Stimulated activated effector memory CD8-positive, alpha-beta T cell treated with anti-CD3 and anti-CD28 coated beads, Interleukin-12 subunit alpha, Interleukin-12 subunit beta, amount 100 ng/mL, for 72 hours (primary cell): ENCODE measurements around the gene RNF103.
"Not testable (repeated sequence)": the region's sequence is repeated elsewhere in the genome, so short reads cannot be mapped to it uniquely, and the experiment has no call there.

Source experiments
- ATAC-seq: fragments of 150-1000 bp; cut with Tn5 transposase; 2 replicates; pipeline ENCODE4 v1.10.0; 2021
- DNase-seq, 2 donors: peaks; one replicate each; pipeline ENCODE4 v3.0.0; 2021 to 2022; ENCODE audit warnings: low spot score in 2 of 2
- H3K27ac Mint-ChIP-seq: one replicate; pipeline ENCODE4 v1.8.0; 2022; ENCODE audit warnings: mild to moderate bottlenecking, mixed read lengths
- H3K36me3 Mint-ChIP-seq: one replicate; pipeline ENCODE4 v1.8.0; 2022; ENCODE audit warnings: mild to moderate bottlenecking, mixed read lengths
- H3K4me1 Mint-ChIP-seq: one replicate; pipeline ENCODE4 v1.8.0; 2022; ENCODE audit warnings: mixed read lengths
- H3K4me3 Mint-ChIP-seq: one replicate; pipeline ENCODE4 v1.8.0; 2022; ENCODE audit warnings: mild to moderate bottlenecking, mixed read lengths
- H3K9me3 Mint-ChIP-seq: one replicate; pipeline ENCODE4 v1.8.0; 2022; ENCODE audit warnings: mixed read lengths

RNF103 gene

DNA sequence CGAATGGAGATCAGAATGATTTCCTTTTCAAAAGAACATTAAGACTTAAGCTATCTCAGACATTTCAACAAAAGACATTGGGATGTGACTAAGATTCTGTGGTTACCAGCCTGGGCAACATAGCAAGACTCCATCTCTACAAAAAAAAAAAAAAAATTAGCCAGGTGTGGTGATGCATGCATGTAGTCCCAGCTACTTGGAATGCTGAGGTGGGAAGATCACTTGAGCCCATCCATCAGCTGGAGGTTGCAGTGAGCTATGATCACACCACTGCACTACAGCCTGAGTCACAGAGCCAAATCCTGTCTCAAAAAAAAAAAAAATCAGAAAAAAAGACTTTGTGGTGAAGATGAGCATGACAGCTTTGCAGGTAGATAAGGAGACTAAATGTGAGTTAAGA lies 12.8 kb downstream of the RNF103 start:
- Mint-ChIP-seq H3K36me3 (peaks cover 60% of the 10 kb centered on the region), H3K27ac (peak overlapping the region; percentile 8), H3K4me1 (peaks cover 28% of the 10 kb centered on the region), H3K9me3 (no peaks in the 10 kb centered on the region), H3K4me3 (no peak overlapping the region)
- ATAC-seq (no peak), DNase-seq (no peak)

DNA sequence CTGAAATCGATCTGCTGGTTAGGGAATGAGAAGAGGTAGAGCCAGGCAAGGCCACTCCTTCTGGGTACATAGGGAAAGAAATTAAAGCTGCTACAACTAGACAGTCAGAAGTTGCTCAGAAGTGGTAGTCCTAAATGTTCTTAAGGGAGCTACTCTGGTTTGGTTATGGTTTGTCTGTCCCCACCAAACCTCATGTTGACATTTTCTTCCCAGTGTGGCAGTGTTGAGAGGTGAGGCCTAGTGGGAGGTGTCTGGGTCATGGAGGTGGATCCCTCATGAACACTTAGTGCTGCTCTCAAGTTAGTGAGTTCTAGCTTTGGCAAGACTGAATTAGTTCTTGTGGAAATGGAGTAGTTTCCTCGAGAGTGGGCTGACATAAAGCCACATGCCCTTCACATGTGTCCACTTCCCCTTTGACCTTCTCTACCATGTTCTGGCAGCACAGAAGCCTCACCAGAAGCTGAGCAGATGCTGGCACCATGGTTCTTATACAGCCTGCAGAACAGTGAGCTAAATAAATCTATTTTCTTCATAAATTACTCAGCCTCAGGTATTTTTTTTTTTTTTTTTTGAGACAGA lies 14.7 kb downstream of the RNF103 start:
- Mint-ChIP-seq H3K4me1 (peaks cover 28% of the 10 kb centered on the region), H3K9me3 (no peaks in the 10 kb centered on the region), H3K4me3 (no peak overlapping the region), H3K36me3 (peaks cover 65% of the 10 kb centered on the region), H3K27ac (peak overlapping the region; percentile 48)
- DNase-seq (no peak), ATAC-seq (no peak)

DNA sequence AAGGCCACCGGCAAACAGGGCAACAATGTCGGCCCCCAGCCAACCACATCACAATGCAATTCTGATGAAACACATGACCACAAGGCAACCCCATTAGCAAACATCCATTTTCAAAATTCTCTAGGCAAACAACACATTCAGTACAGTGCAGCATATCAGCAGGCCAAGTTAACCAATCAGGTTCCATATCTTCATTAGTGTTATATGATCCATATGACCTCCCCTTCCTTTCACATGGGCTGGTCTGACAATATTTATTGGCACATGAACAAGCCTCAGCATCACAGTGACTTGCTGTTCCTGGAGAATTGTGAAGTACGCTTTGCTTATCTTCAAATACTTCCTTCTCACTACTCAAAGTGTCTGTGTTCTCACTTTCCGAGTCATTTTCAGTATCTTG lies 19.8 kb downstream of the RNF103 start:
- peaks cover 6% of the 10 kb centered on the region for H3K4me1 Mint-ChIP-seq
- DNase-seq = no peak
- H3K9me3 Mint-ChIP-seq = no peaks in the 10 kb centered on the region
- ATAC-seq = no peak
- peaks cover 33% of the 10 kb centered on the region for H3K36me3 Mint-ChIP-seq
- H3K27ac Mint-ChIP-seq = no peak overlapping the region
- no peak overlapping the region for H3K4me3 Mint-ChIP-seq

DNA sequence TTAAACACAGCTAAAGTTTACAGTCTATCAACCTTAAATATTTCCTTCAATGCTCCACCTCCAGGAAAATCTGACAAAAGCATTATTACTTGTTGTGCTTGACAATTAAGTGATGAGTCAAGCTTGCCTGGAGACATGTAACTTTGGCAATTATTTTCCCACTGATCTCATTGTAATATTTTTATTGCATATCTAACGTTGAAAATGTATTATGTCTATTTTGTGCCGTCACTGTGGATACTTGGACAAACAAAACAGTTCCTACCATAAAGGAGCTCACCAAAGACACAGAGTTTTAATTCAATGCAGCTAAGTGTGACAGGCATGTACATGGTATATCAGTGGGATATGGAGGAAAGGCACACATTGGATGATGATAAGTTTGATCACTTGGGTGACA lies 24.7 kb downstream of the RNF103 start:
- ATAC-seq (no peak), DNase-seq (no peak)
- no peak overlapping the region for H3K27ac Mint-ChIP-seq
- H3K4me1 Mint-ChIP-seq = no peaks in the 10 kb centered on the region
- no peaks in the 10 kb centered on the region for H3K9me3 Mint-ChIP-seq
- H3K36me3 Mint-ChIP-seq = no peaks in the 10 kb centered on the region
- H3K4me3 Mint-ChIP-seq = no peak overlapping the region

DNA sequence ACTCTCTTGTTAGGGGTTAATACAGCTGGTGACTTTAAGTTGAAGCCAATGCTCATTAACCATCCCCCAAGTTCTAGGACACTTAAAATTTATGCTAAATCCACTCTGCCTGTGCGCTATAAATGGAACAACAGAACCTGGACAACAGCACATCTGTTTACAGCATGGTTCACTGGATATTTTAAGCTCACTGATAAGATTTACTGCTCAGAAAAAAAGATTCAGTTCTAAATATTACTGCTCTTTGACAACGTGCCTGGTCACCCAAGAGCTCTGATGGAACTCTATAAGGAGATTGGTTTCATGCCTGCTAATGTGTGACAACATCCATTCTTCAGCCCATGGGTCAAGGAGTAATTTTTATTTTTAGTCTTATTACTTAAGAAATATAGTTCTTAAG lies 27.5 kb downstream of the RNF103 start:
- Mint-ChIP-seq H3K27ac (no peak overlapping the region), H3K36me3 (no peaks in the 10 kb centered on the region), H3K4me1 (no peaks in the 10 kb centered on the region), H3K4me3 (no peak overlapping the region), H3K9me3 (no peaks in the 10 kb centered on the region)
- no peak for ATAC-seq
- DNase-seq = no peak

DNA sequence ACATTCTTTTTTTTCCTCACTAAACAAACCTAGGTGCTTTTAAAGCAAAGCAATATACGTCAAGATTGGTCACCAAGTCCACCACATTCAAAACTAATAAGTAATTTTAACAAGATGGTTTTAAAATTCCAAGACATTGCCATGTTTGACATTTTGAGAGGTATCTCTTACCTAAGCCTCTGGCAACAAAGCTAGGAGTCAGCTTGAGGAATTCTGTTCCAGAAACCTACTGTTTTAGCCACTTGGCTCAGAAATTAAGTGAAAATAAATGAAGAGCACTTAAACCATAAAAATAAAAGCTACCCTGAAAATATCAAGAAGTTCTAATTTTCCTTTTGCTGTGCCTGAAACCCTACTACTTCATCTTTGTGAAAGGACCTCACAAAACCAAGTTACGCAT lies 30.4 kb downstream of the RNF103 start:
- Mint-ChIP-seq H3K36me3 (no peaks in the 10 kb centered on the region), H3K4me1 (no peaks in the 10 kb centered on the region), H3K4me3 (no peak overlapping the region), H3K27ac (no peak overlapping the region), H3K9me3 (no peaks in the 10 kb centered on the region)
- DNase-seq = no peak
- ATAC-seq = no peak

DNA sequence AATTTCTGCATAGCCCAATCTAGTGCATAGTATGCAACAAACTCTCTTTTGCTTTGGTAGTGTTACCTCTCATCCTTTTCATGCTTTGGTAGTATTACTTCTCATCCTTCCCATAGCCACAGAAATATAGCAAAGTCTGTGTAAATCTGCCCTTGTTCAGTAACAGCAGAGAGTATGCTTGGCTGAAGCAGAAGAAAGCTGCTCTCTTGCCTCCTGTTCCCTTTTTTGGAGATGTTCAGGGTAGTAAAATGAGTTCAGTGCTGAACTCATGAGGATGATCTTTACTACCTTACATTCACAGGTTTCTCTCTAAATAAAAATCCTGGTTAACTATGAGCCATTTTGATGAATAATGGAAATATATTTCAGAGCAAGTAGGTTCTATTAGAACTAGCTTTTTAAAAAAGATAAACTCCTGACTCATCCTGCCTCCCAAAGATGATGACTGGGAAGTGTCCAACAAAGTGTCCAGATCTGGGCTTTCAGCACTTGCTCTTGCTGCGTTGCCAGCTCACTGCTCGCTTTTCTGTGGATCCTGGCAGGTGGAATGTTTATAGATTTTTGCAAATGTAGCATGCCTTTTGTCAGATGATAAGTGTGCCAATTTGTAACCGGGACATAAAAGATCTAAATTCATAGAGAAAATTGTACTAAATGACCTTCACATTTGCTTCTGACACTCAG lies 31.0 kb downstream of the RNF103 start:
- ATAC-seq = no peak
- no peaks in the 10 kb centered on the region for H3K36me3 Mint-ChIP-seq
- no peaks in the 10 kb centered on the region for H3K4me1 Mint-ChIP-seq
- DNase-seq = no peak
- H3K27ac Mint-ChIP-seq = no peak overlapping the region
- H3K4me3 Mint-ChIP-seq = no peak overlapping the region
- H3K9me3 Mint-ChIP-seq = no peaks in the 10 kb centered on the region

DNA sequence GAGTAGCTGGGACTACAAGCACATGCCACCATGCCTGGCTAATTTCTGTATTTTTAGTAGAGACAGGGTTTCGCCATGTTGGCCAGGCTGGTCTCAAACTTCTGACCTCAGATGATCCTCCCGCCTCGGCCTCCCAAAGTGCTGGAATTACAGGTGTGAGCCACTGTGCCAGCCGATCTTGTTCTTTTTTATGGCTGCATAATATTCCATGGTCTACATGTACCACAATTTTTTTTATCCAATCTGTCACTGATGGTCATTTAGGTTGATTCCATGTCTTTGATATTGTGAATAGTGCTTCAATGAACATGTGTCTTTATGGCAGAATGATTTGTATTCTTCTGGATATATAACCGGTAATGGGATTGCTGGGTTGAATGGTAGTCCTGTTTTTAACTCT lies 34.0 kb downstream of the RNF103 start:
- not testable (repeated sequence) for H3K9me3 Mint-ChIP-seq, H3K4me1 Mint-ChIP-seq, ATAC-seq, H3K27ac Mint-ChIP-seq, H3K4me3 Mint-ChIP-seq, H3K36me3 Mint-ChIP-seq, DNase-seq

DNA sequence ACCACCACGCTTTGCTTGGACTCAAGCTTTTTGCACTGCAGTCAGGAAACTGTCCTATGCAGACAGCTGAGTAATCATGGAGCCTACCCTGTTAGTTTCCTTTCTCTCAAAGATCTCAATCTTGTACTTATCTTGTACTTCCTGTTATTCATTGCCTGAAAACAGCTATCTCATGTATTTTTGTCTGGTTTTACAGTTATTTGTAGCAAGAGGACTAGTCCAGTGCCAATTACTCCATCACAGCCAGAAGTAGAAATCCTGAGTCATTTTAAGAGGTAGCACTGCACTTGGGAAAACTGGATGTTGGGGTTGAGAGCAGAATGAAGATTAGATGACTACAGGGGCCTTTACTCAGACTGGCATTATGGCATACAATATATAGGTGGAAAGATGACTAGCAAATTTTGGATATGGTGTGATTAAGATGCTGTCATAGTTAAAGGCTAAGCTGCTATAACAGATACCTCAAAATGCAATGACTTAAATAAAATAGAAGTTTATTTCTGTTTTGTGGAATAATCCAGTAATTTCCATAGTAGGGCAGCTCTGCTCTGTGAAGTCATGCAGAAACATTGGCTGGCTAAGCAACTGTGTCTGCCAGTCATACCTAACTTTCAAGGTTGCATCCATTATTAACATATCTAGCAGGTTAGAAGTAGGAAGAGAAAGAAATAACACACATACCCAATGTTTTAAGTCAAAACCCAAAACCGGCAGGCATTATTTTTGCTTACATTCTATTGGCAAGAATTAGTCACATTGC lies 39.3 kb downstream of the RNF103 start:
- Mint-ChIP-seq H3K27ac (peak overlapping the region; percentile 90), H3K4me3 (no peak overlapping the region), H3K4me1 (peaks cover 11% of the 10 kb centered on the region), H3K36me3 (no peaks in the 10 kb centered on the region), H3K9me3 (no peaks in the 10 kb centered on the region)
- ATAC-seq = peak; percentile 92
- DNase-seq = no peak

DNA sequence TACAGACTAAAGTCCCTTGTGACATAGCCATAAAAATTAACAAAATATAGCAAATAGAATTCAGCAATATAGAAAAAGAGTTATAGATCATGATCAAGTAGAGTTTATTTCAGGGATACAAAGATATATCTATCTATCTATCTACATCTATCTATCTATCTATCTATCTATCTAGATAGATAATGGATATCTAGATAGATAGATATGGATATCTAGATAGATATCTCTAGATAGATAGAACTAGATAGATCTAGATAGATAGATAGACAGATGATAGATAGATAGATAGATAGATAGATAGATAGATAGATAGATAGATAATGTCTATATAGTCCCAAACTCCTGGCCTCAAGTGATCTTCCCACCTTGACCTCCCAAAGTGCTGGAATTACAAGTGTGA lies 43.1 kb downstream of the RNF103 start:
- ATAC-seq = no peak
- Mint-ChIP-seq H3K36me3 (no peaks in the 10 kb centered on the region), H3K4me3 (no peak overlapping the region), H3K4me1 (peaks cover 11% of the 10 kb centered on the region), H3K27ac (no peak overlapping the region), H3K9me3 (no peaks in the 10 kb centered on the region)
- no peak for DNase-seq

DNA sequence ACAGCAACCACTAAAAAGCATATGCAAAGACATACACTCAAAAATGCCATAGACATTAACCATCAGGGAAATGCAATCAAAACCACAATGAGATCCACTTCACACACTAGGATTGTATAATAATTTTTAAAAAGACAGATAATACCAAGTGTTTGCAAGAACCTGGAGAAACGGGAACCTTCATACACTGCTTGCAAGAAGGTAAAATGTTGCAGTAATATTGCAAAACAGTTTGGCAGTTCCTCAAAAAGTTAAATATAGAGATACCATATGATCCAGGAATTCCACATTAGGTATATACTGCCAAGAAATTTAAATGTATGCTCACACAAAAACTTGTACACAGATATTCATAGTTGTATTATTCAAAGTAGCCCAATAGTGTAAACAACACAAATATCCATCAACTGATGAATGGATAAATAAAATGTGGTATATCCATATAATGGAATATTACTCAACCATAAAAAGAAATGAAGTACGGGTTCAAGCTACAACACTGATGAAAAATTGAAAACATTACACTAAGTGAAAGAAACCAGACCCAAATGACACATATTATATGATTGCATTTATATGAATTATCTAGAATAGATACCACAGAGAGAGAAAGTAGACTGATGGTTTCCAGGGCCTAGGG lies 45.7 kb downstream of the RNF103 start:
- Mint-ChIP-seq H3K27ac (no peak overlapping the region), H3K4me1 (no peaks in the 10 kb centered on the region), H3K36me3 (no peaks in the 10 kb centered on the region), H3K4me3 (no peak overlapping the region), H3K9me3 (no peaks in the 10 kb centered on the region)
- no peak for ATAC-seq
- DNase-seq = no peak

DNA sequence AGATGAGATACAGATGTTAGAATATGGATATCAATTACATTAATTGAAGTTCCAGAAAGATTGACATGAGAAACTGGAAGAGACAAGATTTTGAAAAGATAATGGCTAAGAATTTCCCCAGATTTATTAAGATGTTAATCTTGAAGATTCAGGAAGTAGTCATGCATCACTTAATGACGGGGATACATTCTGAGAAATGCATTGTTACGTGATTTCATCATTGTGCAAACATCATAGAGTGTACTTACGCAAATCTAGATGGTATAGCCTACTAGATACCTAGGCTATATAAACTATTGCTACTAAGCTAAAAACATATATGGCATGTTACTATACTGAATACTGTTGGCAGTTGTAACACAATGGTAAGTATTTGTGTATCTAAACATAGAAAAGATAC lies 53.6 kb downstream of the RNF103 start:
- H3K4me3 Mint-ChIP-seq = no peak overlapping the region
- no peaks in the 10 kb centered on the region for H3K4me1 Mint-ChIP-seq
- no peaks in the 10 kb centered on the region for H3K9me3 Mint-ChIP-seq
- ATAC-seq (no peak), DNase-seq (no peak)
- no peaks in the 10 kb centered on the region for H3K36me3 Mint-ChIP-seq
- no peak overlapping the region for H3K27ac Mint-ChIP-seq

DNA sequence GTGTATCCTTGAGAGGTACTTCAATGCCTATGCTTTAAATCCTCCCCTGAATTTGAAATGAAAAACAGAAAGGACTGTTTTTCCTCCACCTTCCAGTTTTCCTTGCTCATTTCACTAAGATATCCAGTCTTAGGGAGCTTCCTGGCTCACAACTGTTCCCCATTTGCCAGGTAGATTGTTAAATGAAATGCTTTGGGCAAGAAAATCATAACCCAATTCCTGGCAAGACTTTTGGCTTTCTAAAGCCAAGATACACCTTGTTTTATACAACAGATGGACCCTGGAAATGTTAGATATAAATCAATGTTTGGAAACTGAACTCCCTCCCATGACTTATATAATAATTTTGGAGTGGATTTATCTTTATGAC lies 56.9 kb downstream of the RNF103 start:
- no peak overlapping the region for H3K27ac Mint-ChIP-seq
- peaks cover 15% of the 10 kb centered on the region for H3K36me3 Mint-ChIP-seq
- no peak overlapping the region for H3K4me3 Mint-ChIP-seq
- ATAC-seq (no peak), DNase-seq (no peak)
- peaks cover 12% of the 10 kb centered on the region for H3K4me1 Mint-ChIP-seq
- no peaks in the 10 kb centered on the region for H3K9me3 Mint-ChIP-seq

DNA sequence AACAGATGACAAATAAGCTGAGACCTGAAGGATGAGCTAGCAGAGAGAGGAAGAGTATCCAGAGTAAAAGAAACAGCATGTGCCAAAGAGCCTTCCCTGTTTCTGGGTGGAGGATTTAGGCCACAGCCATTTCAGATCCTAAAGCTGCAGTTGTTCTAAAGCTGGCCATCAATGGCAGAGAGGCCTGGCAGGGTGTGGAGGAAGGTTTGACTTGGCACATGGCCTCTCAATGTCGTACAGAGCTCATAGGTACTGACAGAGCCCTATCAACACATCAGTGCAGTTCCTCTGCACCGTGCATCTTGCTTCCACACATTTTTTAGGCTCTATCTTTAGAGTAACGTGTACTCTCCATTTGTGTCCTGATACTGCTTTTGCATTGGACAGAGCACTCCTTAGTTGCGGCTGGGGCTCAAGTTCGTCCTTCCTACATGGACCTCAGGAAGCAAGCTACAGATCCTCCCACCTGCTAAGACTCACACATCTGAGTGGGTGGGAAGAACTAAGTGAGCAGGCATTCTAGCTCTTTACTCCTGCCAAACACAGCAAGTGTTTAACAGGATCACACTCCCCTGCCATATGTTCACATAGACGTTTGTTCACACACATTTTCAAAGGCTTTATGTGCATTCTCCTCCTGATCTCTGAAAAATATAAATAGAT lies 57.4 kb downstream of the RNF103 start:
- Mint-ChIP-seq H3K4me1 (peaks cover 17% of the 10 kb centered on the region), H3K27ac (no peak overlapping the region), H3K36me3 (peaks cover 15% of the 10 kb centered on the region), H3K9me3 (no peaks in the 10 kb centered on the region), H3K4me3 (no peak overlapping the region)
- no peak for ATAC-seq
- DNase-seq = no peak

DNA sequence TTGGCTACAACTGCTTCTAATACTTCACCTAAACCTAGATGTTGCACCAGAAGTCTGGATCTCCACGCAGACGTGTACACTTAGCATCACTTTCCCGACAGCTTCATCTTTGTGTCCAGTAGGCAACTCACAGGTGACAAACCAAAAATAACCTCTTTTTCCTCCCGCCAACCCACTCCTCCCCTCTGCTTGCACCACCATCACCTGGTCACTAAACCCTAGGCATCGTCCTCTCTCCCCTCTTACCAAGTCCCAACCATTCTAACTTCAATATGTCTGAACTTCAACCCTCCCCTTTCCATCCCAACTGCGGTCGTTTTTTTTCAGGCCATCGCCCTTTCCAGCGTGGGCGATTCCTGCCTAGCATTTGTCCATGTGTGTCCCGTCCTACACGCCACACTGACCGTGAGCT lies 60.0 kb downstream of the RNF103 start:
- peaks cover 15% of the 10 kb centered on the region for H3K36me3 Mint-ChIP-seq
- DNase-seq (no peak), ATAC-seq (no peak)
- H3K9me3 Mint-ChIP-seq = no peaks in the 10 kb centered on the region
- peak overlapping the region; percentile 86 for H3K4me3 Mint-ChIP-seq
- peak overlapping the region; percentile 99 for H3K27ac Mint-ChIP-seq
- peaks cover 17% of the 10 kb centered on the region for H3K4me1 Mint-ChIP-seq
